ENCODE results near the gene SPOCK3.
"Not testable (repeated sequence)": the region's sequence is repeated elsewhere in the genome, so short reads cannot be mapped to it uniquely, and the experiment has no call there.

Gene SPOCK3

DNA sequence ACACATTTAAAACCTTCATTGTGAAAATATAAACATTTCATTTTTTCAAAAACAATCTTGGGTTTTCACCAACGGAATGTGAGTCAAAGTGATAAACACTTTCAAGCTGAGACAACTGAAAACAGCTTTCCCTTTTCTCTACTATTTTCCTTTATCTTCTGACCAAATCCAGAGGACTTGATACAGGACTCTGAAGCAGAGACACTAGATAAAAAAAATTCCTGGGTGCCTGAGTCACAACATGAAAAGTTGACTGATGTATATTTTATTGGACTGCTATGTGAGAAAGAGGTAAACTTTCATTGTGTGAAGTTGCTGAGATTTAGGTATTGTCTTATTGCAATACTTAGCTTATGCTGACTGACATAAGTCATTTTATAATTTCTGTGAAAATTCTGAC is 411.2 kb downstream of the SPOCK3 start:
- DNase-seq (ENCODE audit: low spot score), result no peak

DNA sequence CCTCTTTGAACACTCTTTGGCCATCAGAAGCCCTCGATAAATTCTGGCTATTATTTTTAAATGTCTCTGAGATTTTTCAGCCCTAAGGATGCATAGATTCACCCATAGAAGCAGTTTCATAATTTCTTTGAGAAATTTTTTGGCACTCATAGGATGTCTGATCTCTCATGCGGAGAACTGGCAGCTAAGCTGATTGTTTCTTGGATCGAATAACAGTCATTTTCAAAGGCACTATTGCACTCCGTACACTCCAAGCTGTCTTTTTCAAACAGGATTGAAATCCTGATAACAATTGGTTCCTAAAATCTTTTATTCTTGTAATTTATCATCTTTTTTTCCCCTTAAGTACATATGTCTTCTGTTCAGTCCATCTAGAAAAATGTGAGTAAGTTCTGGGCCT is 411.9 kb downstream of the SPOCK3 start:
- no peak for DNase-seq (ENCODE audit: low spot score)

GRCh38 chr4:166816890-166817289 is 417.4 kb downstream of the SPOCK3 start:
- DNase-seq (ENCODE audit: low spot score), result peak; percentile 9

GRCh38 chr4:166808380-166808779 is 425.9 kb downstream of the SPOCK3 start:
- DNase-seq (ENCODE audit: low spot score), result no peak

GRCh38 chr4:166802346-166802745 is 431.9 kb downstream of the SPOCK3 start:
- DNase-seq (ENCODE audit: low spot score), result no peak

DNA sequence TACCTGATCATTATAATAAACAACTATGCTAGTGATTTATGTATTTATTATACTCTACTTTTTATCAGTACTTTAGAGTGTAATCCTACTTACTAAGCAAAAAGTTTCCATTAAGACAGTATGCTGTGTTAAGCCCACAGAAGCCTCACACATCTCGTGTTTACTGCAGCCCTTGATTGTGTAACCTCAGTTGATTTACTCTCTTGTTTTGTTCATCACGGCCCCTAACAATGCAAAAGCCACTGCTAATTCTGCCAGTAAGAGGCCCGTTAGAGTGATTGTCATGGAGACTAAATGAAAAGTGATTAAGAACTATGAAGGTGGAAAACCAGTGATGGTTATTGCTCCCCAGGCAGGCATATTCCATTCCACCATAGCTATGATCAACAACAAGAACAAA is 436.2 kb downstream of the SPOCK3 start:
- no peak for DNase-seq (ENCODE audit: low spot score)

GRCh38 chr4:166777760-166778159 is 456.5 kb downstream of the SPOCK3 start:
- DNase-seq (ENCODE audit: low spot score), result no peak

GRCh38 chr4:166763018-166763417 is 471.3 kb downstream of the SPOCK3 start:
- DNase-seq (ENCODE audit: low spot score), result no peak

GRCh38 chr4:166741742-166742141 is 492.6 kb downstream of the SPOCK3 start:
- DNase-seq (ENCODE audit: low spot score), result no peak

- not testable (repeated sequence) for DNase-seq (ENCODE audit: low spot score)
Measured at GRCh38 chr4:166739215-166739614, 495.1 kb downstream of the SPOCK3 start.

DNA sequence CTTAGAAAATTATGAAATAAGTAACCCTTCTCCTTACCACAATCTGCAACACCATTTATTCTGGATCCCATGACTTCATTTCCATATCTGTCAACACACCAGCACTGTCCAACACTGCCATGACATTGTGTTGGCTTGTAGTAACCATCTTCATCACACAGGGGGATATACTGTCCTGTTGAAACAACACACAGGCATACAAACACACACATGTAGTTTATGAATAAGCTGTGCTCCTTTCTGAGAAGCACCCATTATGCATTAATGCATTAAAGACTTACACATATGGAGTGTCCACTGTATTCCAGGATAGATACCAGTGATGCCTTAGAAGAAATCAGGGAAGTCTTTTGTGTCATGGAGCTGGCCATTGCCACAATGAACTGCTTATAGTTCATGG is 496.9 kb downstream of the SPOCK3 start:
- no peak for DNase-seq (ENCODE audit: low spot score)

- no peak for DNase-seq (ENCODE audit: low spot score)
Measured at GRCh38 chr4:166735553-166735952, 498.7 kb downstream of the SPOCK3 start.

- DNase-seq (ENCODE audit: low spot score), result no peak
Measured at GRCh38 chr4:166734797-166735196, 499.5 kb downstream of the SPOCK3 start.

GRCh38 chr4:166733686-166734085 is 500.6 kb downstream of the SPOCK3 start:
- DNase-seq (ENCODE audit: low spot score), result no peak

DNA sequence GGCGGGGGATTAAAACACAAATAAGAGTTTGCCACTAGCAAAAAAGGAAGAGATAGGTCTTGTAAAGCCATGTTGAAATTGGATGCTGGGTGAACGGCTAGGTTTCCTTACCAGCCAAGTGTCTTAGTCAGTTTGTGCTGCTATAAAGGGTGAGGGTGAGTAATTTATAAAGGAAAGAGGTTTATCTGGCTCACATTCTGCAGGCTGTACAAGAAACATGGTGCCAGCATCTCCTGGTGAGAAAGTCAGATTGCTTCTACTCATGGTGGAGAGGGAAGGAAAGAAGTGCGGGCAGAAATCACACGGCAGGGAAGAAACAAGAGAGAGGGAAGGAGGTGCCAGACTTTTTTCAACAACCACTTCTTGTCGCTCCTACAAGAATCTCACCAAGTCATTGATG is 507.5 kb downstream of the SPOCK3 start:
- DNase-seq (ENCODE audit: low spot score), result no peak

GRCh38 chr4:166724369-166724768 is 509.9 kb downstream of the SPOCK3 start:
- no peak for DNase-seq (ENCODE audit: low spot score)

DNA sequence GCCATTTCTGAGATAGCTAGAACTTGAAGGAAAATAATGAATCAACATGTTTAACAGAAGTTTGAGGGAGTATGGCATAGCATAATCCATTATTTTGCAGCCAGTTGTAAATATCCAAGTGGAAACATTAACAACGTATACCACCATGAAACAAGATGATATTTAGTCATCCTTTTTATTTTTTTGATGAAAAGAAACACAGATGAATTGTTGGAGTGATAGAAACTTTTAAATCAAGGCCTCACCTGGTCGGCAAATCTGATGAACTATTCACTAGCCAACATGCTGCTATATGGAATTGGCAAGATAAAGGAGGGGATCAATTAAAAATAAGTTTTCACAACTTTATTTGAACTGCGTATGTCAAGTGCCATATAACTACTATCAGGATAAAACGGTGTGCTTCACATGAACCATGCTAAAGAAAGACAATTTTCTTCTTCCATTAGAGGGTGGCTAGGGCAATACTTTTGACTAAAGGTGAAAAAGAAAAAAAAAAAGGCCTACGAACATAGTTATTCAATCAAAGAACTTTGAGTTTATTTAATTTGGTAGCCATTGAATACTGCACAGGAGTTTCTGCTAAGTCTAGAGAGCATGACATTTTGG is 510.7 kb downstream of the SPOCK3 start:
- DNase-seq (ENCODE audit: low spot score), result no peak

GRCh38 chr4:166715748-166716713 is 518.3 kb downstream of the SPOCK3 start:
- DNase-seq (ENCODE audit: low spot score), result not testable (repeated sequence)

- DNase-seq (ENCODE audit: low spot score), result no peak
Measured at GRCh38 chr4:166700592-166700991, 533.7 kb downstream of the SPOCK3 start.

DNA sequence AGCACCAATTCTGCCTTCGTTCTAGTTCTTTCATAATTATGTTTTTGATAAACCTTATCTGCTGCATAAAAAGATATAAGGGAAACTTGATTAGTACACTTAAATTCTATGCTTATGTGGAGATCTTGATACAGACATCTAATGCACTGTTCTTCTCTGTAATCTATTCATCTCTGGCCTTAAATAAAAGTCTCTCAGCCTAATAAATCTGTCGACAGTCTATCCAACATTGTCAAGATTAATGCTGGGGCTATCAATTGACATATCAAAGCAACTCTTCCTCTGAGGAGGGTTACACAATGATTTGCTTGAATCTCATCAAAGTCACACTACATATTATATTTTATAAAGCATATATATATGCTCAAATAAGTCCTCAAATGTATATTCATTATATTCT is 545.5 kb downstream of the SPOCK3 start:
- no peak for DNase-seq (ENCODE audit: low spot score)

- no peak for DNase-seq (ENCODE audit: low spot score)
Measured at GRCh38 chr4:166687828-166688227, 546.5 kb downstream of the SPOCK3 start.

Data from Ammon's horn (tissue), 1 donor.